Left cardiac atrium (tissue), 4 donors: ENCODE data around the gene MCHR1. TPM values are rescaled to one million over a fixed set of nuclear protein-coding genes. Genes with fewer than 3 reads are reported as not detected.

ENCODE experiments used
- ATAC-seq, 2 donors: fragments of 200-7000 bp; cut with Tn5 transposase; one replicate each; pipeline ENCODE4 v1.9.1; 2020; ENCODE audit warnings: mild to moderate bottlenecking in 2 of 2, moderate library complexity in 2 of 2
- DNase-seq: peaks from one replicate; pipeline ENCODE4 v3.0.0-alpha.2; 2020
- intact Hi-C, 2 donors: fragments of 100-400 bp; cut with DNase I; formaldehyde crosslinking; loops; one replicate each; pipeline versions ENCODE4 v1.14.1 to v1.15.1; 2022 to 2023
- long read RNA-seq: library from polyadenylated mRNA; unstranded; transcript quantifications from one replicate; pipeline ENCODE4 v2.0.0, GENCODE V29; 2021
- total RNA-seq, 2 donors: library from RNA; stranded (reverse); fragmentation: NEBNext Ultra II Directional; extraction: Animal tissue kit (Norgen Biotek cat#: 25700); gene quantifications; one replicate each; pipeline ENCODE4 v1.2.1, GENCODE V29; 2021
- donor health status: DM: no; HTN: yes; CAD: no.
- donor health status: DM: no; HTN: yes; CAD: no; lungs with severe emphysema.
- donor health status: DM: yes; HTN: yes; CAD: no.
- donor health status: Dilated cardiomyopathy.

MCHR1 gene
- under 1 TPM; 0.21 TPM for total RNA-seq
- long read RNA-seq = 0 reads

GRCh38 chr22:40679249-40679963 is at the start of gene MCHR1:
TSS of gene MCHR1 (plus strand) at chr22:40679484. CDS start at chr22:40679653, 169 bp downstream.
- peak; percentile 10 to 14 for ATAC-seq
- intact Hi-C loops = no loop called here
- DNase-seq = no peak

GRCh38 chr22:40631925-40632324 is 47.4 kb upstream of the MCHR1 start:
- intact Hi-C loops = no loop called here
- DNase-seq (no peak), ATAC-seq (no peak)

- ATAC-seq (no peak), DNase-seq (no peak)
- intact Hi-C loops = no loop called here
Observed at GRCh38 chr22:40633036-40633435, 46.2 kb upstream of the MCHR1 start.

- intact Hi-C loops = no loop called here
- no peak for DNase-seq
- no peak for ATAC-seq
Observed at GRCh38 chr22:40634119-40634903, 45.0 kb upstream of the MCHR1 start.

GRCh38 chr22:40635043-40635939 is 44.0 kb upstream of the MCHR1 start:
- no peak for ATAC-seq
- intact Hi-C loops = no loop called here
- DNase-seq = peak; percentile 48

GRCh38 chr22:40635940-40636379 is 43.3 kb upstream of the MCHR1 start:
- DNase-seq = no peak
- ATAC-seq = peak; percentile 4 to 29
- intact Hi-C loops = no loop called here

GRCh38 chr22:40636380-40637182 is 42.7 kb upstream of the MCHR1 start, which contains the start of gene MRTFA:
TSS of gene MRTFA (minus strand) at chr22:40636719.
- intact Hi-C loops = no loop called here

GRCh38 chr22:40637183-40638150 is 41.8 kb upstream of the MCHR1 start:
- intact Hi-C loops = no loop called here
- DNase-seq (peak; percentile 49), ATAC-seq (peak; percentile 5 to 26)

More at GRCh38 chr22:40636380-40637182, 42.7 kb upstream of the MCHR1 start, which contains the start of gene MRTFA:
- peak; percentile 97 to 98 for ATAC-seq
- DNase-seq = peak; percentile 100

GRCh38 chr22:40638261-40638660 is 41.0 kb upstream of the MCHR1 start:
- DNase-seq (no peak), ATAC-seq (no peak)
- intact Hi-C loops = no loop called here

- no peak for DNase-seq
- intact Hi-C loops = loop anchor here (5.0 to 10.0 kb wide), 3 partner anchors 86 to 116 kb away; no protein-coding TSS in a partner anchor
- no peak for ATAC-seq
Observed at GRCh38 chr22:40641269-40641668, 38.0 kb upstream of the MCHR1 start.

GRCh38 chr22:40642316-40642715 is 37.0 kb upstream of the MCHR1 start:
- intact Hi-C loops = loop anchor here (5.0 to 10.0 kb wide), 3 partner anchors 88 to 118 kb away; no protein-coding TSS in a partner anchor
- DNase-seq (no peak), ATAC-seq (no peak)

GRCh38 chr22:40645579-40646197 is 33.6 kb upstream of the MCHR1 start:
- intact Hi-C loops = loop anchor here (5.0 to 10.0 kb wide), 4 partner anchors 91 to 208 kb away; no protein-coding TSS in a partner anchor
- DNase-seq = peak; percentile 2
- ATAC-seq = no peak

GRCh38 chr22:40648386-40648785 is 30.9 kb upstream of the MCHR1 start:
- DNase-seq (peak; percentile 14), ATAC-seq (no peak)
- intact Hi-C loops = loop anchor here (5.0 to 10.0 kb wide), 4 partner anchors 94 to 211 kb away; no protein-coding TSS in a partner anchor

GRCh38 chr22:40651057-40651456 is 28.2 kb upstream of the MCHR1 start:
- ATAC-seq (no peak), DNase-seq (no peak)
- intact Hi-C loops = no loop called here

GRCh38 chr22:40651563-40652501 is 27.5 kb upstream of the MCHR1 start:
- ATAC-seq (peak; percentile 96 to 98), DNase-seq (peak; percentile 98)
- intact Hi-C loops = no loop called here
